Endothelial cell of umbilical vein (primary cell): ENCODE measurements around the gene CIRBP. TPM values are rescaled to one million over a fixed set of nuclear protein-coding genes. Genes with fewer than 3 reads are reported as not detected.

Source experiments
- BruUV-seq: library from RNA; stranded (reverse); fragments of 400-500 nt; replicated peaks from 2 replicates; lab custom pipeline; 2021; lab: Mats Ljungman, UMichigan
- CTCF ChIA-PET: fragments of 300-600, 350-600 bp; sonication (Branson Sonifier 250); formaldehyde crosslinking; loops from one replicate; lab custom pipeline; 2021; ENCODE audit warnings: antibody characterized with exemption, inconsistent platforms; lab: Charles Lee
- POLR2A ChIA-PET: fragments of 300-600, 350-600 bp; sonication (Branson Sonifier 250); formaldehyde crosslinking; loops from one replicate; lab custom pipeline; 2021; ENCODE audit warnings: antibody characterized with exemption, inconsistent platforms; lab: Charles Lee
- DNase-seq: peaks from one replicate; pipeline ENCODE4 v3.0.0-alpha.2; 2011; ENCODE audit warnings: low read depth, low spot score
- FAIRE-seq: peaks from 2 replicates; lab custom pipeline; 2011; peaks lifted over from hg19 to GRCh38; lab: Jason Lieb, UNC
- H2AFZ ChIP-seq: 2 replicates; pipeline ENCODE4 v1.6.0; 2012; ENCODE audit warnings: low read depth, low read length, control low read depth, inconsistent platforms
- H3K27ac ChIP-seq: 2 replicates; pipeline ENCODE4 v1.5.1; 2011; ENCODE audit warnings: low read depth, mild to moderate bottlenecking, control low read depth, low read length, moderate library complexity; ENCODE audit not compliant: insufficient read depth
- H3K27me3 ChIP-seq, 2 experiments: 2 replicates each; pipeline versions ENCODE4 v1.6.0 to v1.6.1; 2011; ENCODE audit warnings: low read length in 2 of 2, mixed read lengths in 1 of 2; ENCODE audit not compliant: control insufficient read depth in 2 of 2, insufficient read depth in 2 of 2
- H3K36me3 ChIP-seq, 2 experiments: 2 replicates in 1 of 2; 3 replicates in 1 of 2; pipeline ENCODE4 v1.5.1; 2011; ENCODE audit warnings: low read length in 2 of 2, mild to moderate bottlenecking in 1 of 2, moderate library complexity in 1 of 2; ENCODE audit not compliant: control insufficient read depth in 2 of 2, insufficient read depth in 2 of 2; ENCODE audit errors: extremely low read depth in 1 of 2
- H3K4me1 ChIP-seq: 3 replicates; pipeline ENCODE4 v1.5.1; 2011; ENCODE audit warnings: mild to moderate bottlenecking, low read length; ENCODE audit not compliant: control insufficient read depth, insufficient read depth; ENCODE audit errors: extremely low read depth
- H3K4me2 ChIP-seq: 2 replicates; pipeline ENCODE4 v1.6.1; 2011; ENCODE audit warnings: low read length, control low read depth, mixed read lengths; ENCODE audit not compliant: insufficient read depth
- H3K4me3 ChIP-seq, 3 experiments: fragments of 200-600 bp in 1 of 3; sonication (generic), shearing (Covaris generic) in 1 of 3; replicated peaks in 1 of 3; 2 replicates each; pipeline ENCODE4 v1.5.1; 2011 to 2016; ENCODE audit warnings: control low read depth in 3 of 3, low read length in 3 of 3, mild to moderate bottlenecking in 2 of 3, inconsistent platforms in 1 of 3, low read depth in 1 of 3, moderate library complexity in 1 of 3; ENCODE audit not compliant: insufficient read depth in 1 of 3
- H3K79me2 ChIP-seq: 2 replicates; pipeline ENCODE4 v1.6.0; 2012; ENCODE audit warnings: low read length, inconsistent platforms; ENCODE audit not compliant: control insufficient read depth, insufficient read depth
- H3K9ac ChIP-seq: replicated peaks from 2 replicates; pipeline ENCODE3; 2011; ENCODE audit warnings: low read length, control low read depth; ENCODE audit not compliant: insufficient read depth; ENCODE audit errors: extremely low read depth
- H3K9me1 ChIP-seq: replicated peaks from 3 replicates; pipeline ENCODE4 v1.6.0; 2011; ENCODE audit warnings: mild to moderate bottlenecking, low read length; ENCODE audit not compliant: control insufficient read depth, insufficient read depth; ENCODE audit errors: extremely low read depth
- H3K9me3 ChIP-seq: replicated peaks from 2 replicates; pipeline ENCODE4 v1.5.1; 2012; ENCODE audit warnings: low read length, inconsistent platforms; ENCODE audit not compliant: control insufficient read depth, insufficient read depth
- H4K20me1 ChIP-seq: replicated peaks from 2 replicates; pipeline ENCODE3; 2011; ENCODE audit warnings: mild to moderate bottlenecking, low read length; ENCODE audit not compliant: control insufficient read depth, insufficient read depth; ENCODE audit errors: extremely low read depth
- CTCF ChIP-seq, 2 donors: IDR thresholded peaks; 1 replicate in 1 of 2; 2 replicates in 1 of 2; pipeline ENCODE4 v1.5.1; 2011; ENCODE audit warnings: low read length in 2 of 2, mild to moderate bottlenecking in 2 of 2, moderate library complexity in 2 of 2, control low read depth in 1 of 2, inconsistent platforms in 1 of 2, low read depth in 1 of 2; ENCODE audit not compliant: insufficient read depth in 1 of 2; ENCODE audit errors: extremely low read depth in 1 of 2
- EZH2 ChIP-seq: IDR thresholded peaks from 2 replicates; pipeline ENCODE4 v1.6.1; 2012; ENCODE audit warnings: borderline replicate concordance, low read depth, mild to moderate bottlenecking, moderate library complexity, low read length, inconsistent platforms; ENCODE audit not compliant: severe bottlenecking
- FOS ChIP-seq: IDR thresholded peaks from 2 replicates; pipeline ENCODE4 v1.6.1; 2011; ENCODE audit warnings: mild to moderate bottlenecking, low read length, moderate library complexity, borderline replicate concordance; ENCODE audit not compliant: insufficient read depth
- JUN ChIP-seq: IDR thresholded peaks from 2 replicates; pipeline ENCODE4 v1.6.1; 2011; ENCODE audit warnings: borderline replicate concordance, low read depth; ENCODE audit not compliant: insufficient read length, insufficient read depth
- MAX ChIP-seq: IDR thresholded peaks from 2 replicates; pipeline ENCODE4 v1.6.1; 2011; ENCODE audit not compliant: insufficient read depth, insufficient read length
- MYC ChIP-seq: IDR thresholded peaks from one replicate; pipeline ENCODE4 v1.6.1; 2011; ENCODE audit warnings: mild to moderate bottlenecking, low read depth, low read length
- POLR2A ChIP-seq: IDR thresholded peaks from 2 replicates; pipeline ENCODE4 v1.6.1; 2012; ENCODE audit warnings: low read depth, mild to moderate bottlenecking, control low read depth, low read length
- POLR2AphosphoS5 ChIP-seq: IDR thresholded peaks from 2 replicates; pipeline ENCODE4 v1.6.1; 2012; ENCODE audit warnings: low read depth, mild to moderate bottlenecking, control low read depth, low read length, moderate library complexity; ENCODE audit not compliant: insufficient read depth
- dilution Hi-C: fragments of 300-500 bp; cut with MboI; formaldehyde crosslinking; loops from one replicate; pipeline ENCODE4 v1.15.0; 2019; ENCODE audit warnings: low sequenced_read_pairs; ENCODE audit not compliant: extremely low pct_ligation_motif_present
- intact Hi-C: fragments of 100-400 bp; cut with micrococcal nuclease; formaldehyde crosslinking; loops from one replicate; pipeline ENCODE4 v1.10.0; 2022
- polyA plus RNA-seq, 4 experiments: library from polyadenylated mRNA; depleted of rRNA in 3 of 4; stranded (reverse) in 3 of 4; unstranded in 1 of 4; fragments of >200 nt; gene quantifications; 2 replicates each; pipeline versions ENCODE4 v1.2.1 to v1.2.3, GENCODE V29; 2011 to 2012; ENCODE audit warnings: missing spikeins in 1 of 4
- total RNA-seq: library from RNA; stranded (reverse); gene quantifications from 2 replicates; pipeline ENCODE4 v1.2.3, GENCODE V29; 2021

Gene CIRBP
- total and polyA plus RNA-seq, 2 donors (not counting 3 experiments of a cell fraction or from before 2014, with no cell fraction given), result 225 to 439 TPM

GRCh38 chr19:1309977-1310852, 41.1 kb downstream of the CIRBP start:
- dilution Hi-C loops, result no loop called here

More at GRCh38 chr19:1309977-1310852, 41.1 kb downstream of the CIRBP start:
- CTCF ChIA-PET, result no interaction called here
- Histone ChIP-seq H2AFZ (no peak overlapping the region), H3K4me1 (peaks cover 13% of the 10 kb centered on the region), H3K4me3 (no peak overlapping the region), H3K9ac (no peak overlapping the region), H3K79me2 (no peaks in the 10 kb centered on the region), H3K9me1 (no peaks in the 10 kb centered on the region), H3K36me3 (no peaks in the 10 kb centered on the region), H3K4me2 (no peak overlapping the region), H3K27me3 (no peaks in the 10 kb centered on the region), H4K20me1 (no peaks in the 10 kb centered on the region), H3K27ac (no peak overlapping the region), H3K9me3 (no peaks in the 10 kb centered on the region)
- DNase-seq, result no peak
- BruUV-seq, result no TSS peak
- intact Hi-C loops, result loop anchor here (5.0 kb wide), 1 partner anchor 42 kb away; a partner anchor contains a TSS
- POLR2A ChIA-PET, result no interaction called here
- no peak for FAIRE-seq
- TF ChIP-seq EZH2, result no peak
- TF ChIP-seq POLR2AphosphoS5, result no peak
- no peak for TF ChIP-seq CTCF (IDR thresholded peaks at IDR 0.05; ENCODE audit: extremely low read depth in 1 of 2, insufficient read depth in 1 of 2, low read depth in 1 of 2, low read length in 2 of 2)
- no peak for TF ChIP-seq MAX
- TF ChIP-seq JUN, result no peak
- no peak for TF ChIP-seq FOS
- no peak for TF ChIP-seq POLR2A
- no peak for TF ChIP-seq MYC
